HG02885 (cell line): ENCODE data around the gene SERPINA5.
"Not testable (repeated sequence)": the region's sequence is repeated elsewhere in the genome, so short reads cannot be mapped to it uniquely, and the experiment has no call there.

Experiments
- ATAC-seq: cut with Tn5 transposase; IDR thresholded peaks from one replicate; pipeline ENCODE4 v1.9.1; 2021; ENCODE audit warnings: mild to moderate bottlenecking; ENCODE audit not compliant: unreplicated experiment, poor library complexity

SERPINA5 gene

GRCh38 chr14:94621358-94622134 is 40.3 kb downstream of the SERPINA5 start:
- no peak for ATAC-seq

- no peak for ATAC-seq
Measured at GRCh38 chr14:94622653-94623421, 41.6 kb downstream of the SERPINA5 start.

GRCh38 chr14:94623422-94623809 is 42.2 kb downstream of the SERPINA5 start:
- ATAC-seq: no peak

- no peak for ATAC-seq
Measured at GRCh38 chr14:94623856-94624499, 42.8 kb downstream of the SERPINA5 start.

- no peak for ATAC-seq
Measured at GRCh38 chr14:94624537-94625352, 43.5 kb downstream of the SERPINA5 start.

- no peak for ATAC-seq
Measured at GRCh38 chr14:94625353-94625635, 44.1 kb downstream of the SERPINA5 start.

- no peak for ATAC-seq
Measured at GRCh38 chr14:94628578-94628977, 47.4 kb downstream of the SERPINA5 start.

- no peak for ATAC-seq
Measured at GRCh38 chr14:94630396-94630795, 49.2 kb downstream of the SERPINA5 start.

- no peak for ATAC-seq
Measured at GRCh38 chr14:94631050-94631449, 49.8 kb downstream of the SERPINA5 start.

GRCh38 chr14:94631536-94632304 is 50.5 kb downstream of the SERPINA5 start:
- no peak for ATAC-seq

GRCh38 chr14:94632305-94632590 is 51.0 kb downstream of the SERPINA5 start:
- ATAC-seq: no peak

GRCh38 chr14:94633121-94633520 is 51.9 kb downstream of the SERPINA5 start:
- no peak for ATAC-seq

GRCh38 chr14:94635154-94635553 is 53.9 kb downstream of the SERPINA5 start:
- ATAC-seq: no peak

- no peak for ATAC-seq
Measured at GRCh38 chr14:94636744-94637412, 55.7 kb downstream of the SERPINA5 start.

- ATAC-seq: not testable (repeated sequence)
Measured at GRCh38 chr14:94637814-94638213, 56.6 kb downstream of the SERPINA5 start.

- ATAC-seq: no peak
Measured at GRCh38 chr14:94638339-94638738, 57.1 kb downstream of the SERPINA5 start.

GRCh38 chr14:94638961-94639817 is 58.0 kb downstream of the SERPINA5 start:
- no peak for ATAC-seq

- ATAC-seq: no peak
Measured at GRCh38 chr14:94640721-94641631, 59.8 kb downstream of the SERPINA5 start.
